SK-N-MC (cell line): ENCODE results near the gene CTNND2.

Experiments used
- EZH2 ChIP-seq: fragments of 200-600 bp; sonication (generic); IDR thresholded peaks from one replicate; pipeline ENCODE4 v1.6.1; 2017; ENCODE audit warnings: antibody characterized with exemption
- FOXP2 ChIP-seq: optimal IDR thresholded peaks from 2 replicates; pipeline ENCODE3; 2011; ENCODE audit warnings: mild to moderate bottlenecking, moderate library complexity; ENCODE audit not compliant: insufficient read depth; ENCODE audit errors: extremely low read length, control extremely low read depth
- POLR2AphosphoS5 ChIP-seq: IDR thresholded peaks from 2 replicates; pipeline ENCODE4 v1.6.1; 2012; ENCODE audit warnings: mild to moderate bottlenecking, low read depth, low read length, borderline replicate concordance

DNA sequence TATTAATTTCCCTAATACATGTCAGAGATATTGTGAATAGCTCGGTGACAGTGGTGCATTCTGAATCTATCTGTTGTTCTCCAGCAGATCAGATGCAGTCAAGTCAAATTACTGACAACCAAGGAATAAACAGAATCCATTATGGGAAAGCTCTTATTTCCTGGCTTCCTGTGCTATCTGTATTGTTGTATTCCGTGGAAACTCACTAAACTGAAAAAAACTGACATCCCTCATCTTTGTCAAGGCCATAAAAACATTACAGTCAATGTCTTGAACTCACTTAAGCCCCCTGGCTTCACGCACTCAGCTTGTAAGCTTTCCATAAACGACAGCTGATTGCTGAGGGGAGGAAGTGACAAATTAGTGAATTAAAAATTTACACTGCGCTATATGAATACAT lies 245.9 kb downstream of the CTNND2 start:
- TF ChIP-seq EZH2 (no peak), POLR2AphosphoS5 (no peak), FOXP2 (no peak)
